NT2/D1 (cell line): Measurements from ENCODE around the gene TPK1.

ENCODE experiments used
- DNase-seq: peaks from one replicate; pipeline ENCODE4 v3.0.0-alpha.2; 2011; ENCODE audit warnings: low read depth, low spot score
- H3K27me3 ChIP-seq: 2 replicates; pipeline ENCODE4 v1.6.0; 2011; ENCODE audit warnings: mild to moderate bottlenecking; ENCODE audit not compliant: insufficient read length, insufficient read depth
- H3K36me3 ChIP-seq: 2 replicates; pipeline ENCODE4 v1.6.1; 2011; ENCODE audit warnings: mild to moderate bottlenecking, low read length, mixed read lengths; ENCODE audit not compliant: insufficient read depth, insufficient read length
- H3K4me1 ChIP-seq: 2 replicates; pipeline ENCODE4 v1.5.1; 2011; ENCODE audit not compliant: insufficient read depth, insufficient read length
- H3K4me3 ChIP-seq: 2 replicates; pipeline ENCODE4 v1.5.1; 2011; ENCODE audit warnings: low read depth; ENCODE audit not compliant: insufficient read length
- H3K9ac ChIP-seq: 2 replicates; pipeline ENCODE4 v1.6.0; 2011; ENCODE audit warnings: low read depth; ENCODE audit not compliant: insufficient read length
- H3K9me3 ChIP-seq: 2 replicates; pipeline ENCODE4 v1.5.1; 2011; ENCODE audit warnings: mild to moderate bottlenecking, low read length; ENCODE audit not compliant: insufficient read depth
- SUZ12 ChIP-seq: IDR thresholded peaks from 2 replicates; pipeline ENCODE4 v1.6.1; 2011; ENCODE audit not compliant: insufficient read length, insufficient read depth; ENCODE audit errors: extremely low read depth
- YY1 ChIP-seq: IDR thresholded peaks from 2 replicates; pipeline ENCODE4 v1.6.1; 2011; ENCODE audit not compliant: insufficient read length, insufficient read depth
- ZNF274 ChIP-seq: IDR thresholded peaks from 2 replicates; pipeline ENCODE4 v1.6.1; 2011; ENCODE audit warnings: mild to moderate bottlenecking, low read depth, low read length

Gene TPK1

GRCh38 chr7:144529269-144529926 is 306.5 kb downstream of the TPK1 start:
- Histone ChIP-seq H3K9me3 (0 out of 2 replicates have a peak, but pooled peaks cover 5% of the 10 kb centered on the region), H3K36me3 (no peaks in the 10 kb centered on the region), H3K4me1 (no peaks in the 10 kb centered on the region), H3K4me3 (no peak overlapping the region), H3K27me3 (no peaks in the 10 kb centered on the region), H3K9ac (no peak overlapping the region)
- TF ChIP-seq SUZ12 (no peak), ZNF274 (no peak), YY1 (no peak)
- DNase-seq = no peak

GRCh38 chr7:144528536-144529045 is 307.3 kb downstream of the TPK1 start:
- no peak for DNase-seq
- Histone ChIP-seq H3K27me3 (no peaks in the 10 kb centered on the region), H3K9ac (no peak overlapping the region), H3K4me3 (no peak overlapping the region), H3K4me1 (no peaks in the 10 kb centered on the region), H3K36me3 (no peaks in the 10 kb centered on the region), H3K9me3 (0 out of 2 replicates have a peak, but pooled peaks cover 5% of the 10 kb centered on the region)
- no peak for TF ChIP-seq SUZ12

DNA sequence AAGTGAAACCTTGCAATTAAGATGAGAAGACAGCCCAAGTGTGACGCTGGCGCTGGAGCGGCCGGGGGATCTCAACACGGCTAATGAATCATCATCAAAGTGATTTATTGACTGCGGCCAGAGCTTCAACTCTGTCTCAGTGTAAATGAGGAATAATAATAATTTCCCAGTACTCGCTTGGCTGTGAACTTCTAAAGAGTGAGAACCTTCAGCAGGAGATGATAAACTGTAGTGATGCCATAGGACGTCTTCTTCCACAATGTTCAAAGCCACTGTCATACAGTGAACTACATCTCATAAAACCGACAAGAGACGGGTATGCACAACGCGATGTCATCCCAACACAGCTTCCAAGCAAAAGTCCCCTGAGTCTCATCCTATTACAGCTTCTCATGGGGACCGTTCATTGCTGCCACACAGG is 308.8 kb downstream of the TPK1 start:
- DNase-seq = no peak
- no peak for TF ChIP-seq ZNF274
- no peak for TF ChIP-seq SUZ12
- TF ChIP-seq YY1 = no peak
- no peak overlapping the region for H3K4me3 ChIP-seq

DNA sequence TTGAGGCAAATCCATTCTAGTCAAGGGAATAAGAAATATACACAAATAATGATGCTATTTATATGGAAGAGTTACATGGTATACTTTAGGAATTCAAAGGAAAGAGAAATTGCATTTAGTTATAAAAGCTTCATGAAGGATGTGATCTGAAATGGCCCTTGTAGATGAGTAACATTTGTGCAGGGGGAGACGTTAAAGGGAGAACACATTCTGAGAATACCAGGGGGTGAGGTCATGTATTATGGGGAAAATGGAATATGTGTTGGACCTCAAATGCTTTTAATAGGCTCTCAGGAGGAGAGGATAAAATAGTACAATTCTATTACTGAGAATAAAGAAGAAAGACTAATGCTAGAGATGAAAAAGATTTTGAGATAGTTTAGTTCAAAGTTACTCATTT is 309.9 kb downstream of the TPK1 start:
- TF ChIP-seq YY1 (no peak), ZNF274 (no peak), SUZ12 (no peak)
- H3K9ac ChIP-seq = no peak overlapping the region
- H3K4me3 ChIP-seq = no peak overlapping the region
- no peaks in the 10 kb centered on the region for H3K9me3 ChIP-seq
- H3K4me1 ChIP-seq = no peaks in the 10 kb centered on the region
- H3K36me3 ChIP-seq = no peaks in the 10 kb centered on the region
- no peak for DNase-seq
- H3K27me3 ChIP-seq = no peaks in the 10 kb centered on the region

More for the DNA sequence above, 308.8 kb downstream of the TPK1 start:
- no peak overlapping the region for H3K9ac ChIP-seq
- H3K27me3 ChIP-seq = no peaks in the 10 kb centered on the region
- H3K4me1 ChIP-seq = no peaks in the 10 kb centered on the region
- no peaks in the 10 kb centered on the region for H3K9me3 ChIP-seq
- H3K36me3 ChIP-seq = no peaks in the 10 kb centered on the region

- Histone ChIP-seq H3K4me1 (no peaks in the 10 kb centered on the region), H3K27me3 (no peaks in the 10 kb centered on the region)
Measured at GRCh38 chr7:144524271-144524670, 311.6 kb downstream of the TPK1 start.

DNA sequence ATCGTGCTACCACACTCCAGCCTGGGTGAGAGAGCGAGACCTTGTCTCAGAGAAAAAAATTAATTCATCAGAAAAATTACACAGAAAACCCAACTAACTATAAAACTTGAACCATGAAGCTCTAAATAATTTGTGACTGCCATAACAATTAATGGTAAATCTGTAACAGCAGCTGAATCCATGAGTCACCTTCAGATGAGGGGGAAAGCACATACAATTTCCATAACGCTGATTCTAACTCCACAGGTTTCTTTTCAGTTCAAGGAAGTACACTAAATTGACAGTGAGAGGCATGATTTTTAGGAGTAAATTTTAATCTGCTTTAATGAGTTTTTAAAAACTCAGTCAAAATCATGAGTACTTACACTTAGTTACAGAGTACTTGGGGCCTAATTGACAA is 312.2 kb downstream of the TPK1 start:
- Histone ChIP-seq H3K4me1 (no peaks in the 10 kb centered on the region), H3K9ac (no peak overlapping the region), H3K9me3 (no peaks in the 10 kb centered on the region), H3K36me3 (no peaks in the 10 kb centered on the region), H3K27me3 (no peaks in the 10 kb centered on the region), H3K4me3 (no peak overlapping the region)
- DNase-seq = no peak
- TF ChIP-seq ZNF274 (no peak), YY1 (no peak), SUZ12 (no peak)

More at GRCh38 chr7:144524271-144524670, 311.6 kb downstream of the TPK1 start:
- H3K4me3 ChIP-seq = no peak overlapping the region
- no peak overlapping the region for H3K9ac ChIP-seq
- DNase-seq = no peak
- H3K9me3 ChIP-seq = no peaks in the 10 kb centered on the region
- no peaks in the 10 kb centered on the region for H3K36me3 ChIP-seq
- TF ChIP-seq YY1 (no peak), SUZ12 (no peak), ZNF274 (no peak)

- no peaks in the 10 kb centered on the region for H3K4me1 ChIP-seq
- no peak for TF ChIP-seq ZNF274
- TF ChIP-seq YY1 = no peak
- no peak for TF ChIP-seq SUZ12
- H3K4me3 ChIP-seq = no peak overlapping the region
- H3K9me3 ChIP-seq = no peaks in the 10 kb centered on the region
- H3K36me3 ChIP-seq = no peaks in the 10 kb centered on the region
- DNase-seq = no peak
- no peak overlapping the region for H3K9ac ChIP-seq
- no peaks in the 10 kb centered on the region for H3K27me3 ChIP-seq
Measured at GRCh38 chr7:144519925-144520324, 315.9 kb downstream of the TPK1 start.

DNA sequence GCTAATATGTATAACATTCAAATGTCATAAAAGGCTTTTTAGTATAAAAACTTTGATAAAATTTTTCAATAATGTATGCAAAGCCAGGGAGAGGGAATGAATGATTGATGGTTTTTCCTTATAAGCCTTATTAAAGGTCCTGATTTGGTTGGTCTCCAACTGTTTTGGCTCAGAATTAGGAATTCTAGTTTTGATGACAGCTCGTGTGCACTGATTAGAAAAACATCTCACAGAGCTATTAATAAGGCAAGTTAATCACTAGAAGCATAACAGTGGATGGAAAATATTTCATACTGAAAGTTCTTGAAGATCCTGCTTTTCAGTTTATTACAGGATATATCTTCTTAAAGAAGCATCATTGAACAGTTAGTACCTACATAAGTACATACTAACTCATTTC is 317.5 kb downstream of the TPK1 start:
- no peak overlapping the region for H3K9ac ChIP-seq
- no peak overlapping the region for H3K4me3 ChIP-seq
- H3K36me3 ChIP-seq = no peaks in the 10 kb centered on the region
- H3K9me3 ChIP-seq = no peaks in the 10 kb centered on the region
- H3K27me3 ChIP-seq = no peaks in the 10 kb centered on the region
- DNase-seq = no peak
- H3K4me1 ChIP-seq = no peaks in the 10 kb centered on the region
- TF ChIP-seq ZNF274 = no peak
- TF ChIP-seq YY1 = no peak
- no peak for TF ChIP-seq SUZ12
